Breast epithelium (tissue), 4 donors: ENCODE results near the gene MICALL1. TPM values are rescaled to one million over a fixed set of nuclear protein-coding genes. Genes with fewer than 3 reads are reported as not detected.

Experiments
- DNase-seq, 2 donors: peaks; one replicate each; pipeline ENCODE4 v3.0.0-alpha.2; 2019; ENCODE audit warnings: low spot score in 2 of 2
- H3K27ac ChIP-seq, 2 donors: fragments of 200-600 bp; sonication (generic) in 1 of 2; one replicate each; pipeline ENCODE4 v1.5.1; 2016 to 2019; ENCODE audit warnings: mild to moderate bottlenecking in 1 of 2
- H3K27me3 ChIP-seq, 2 donors: fragments of 200-600 bp; sonication (generic) in 1 of 2; one replicate each; pipeline versions ENCODE4 v1.5.1 to v1.6.0; 2017 to 2019; ENCODE audit warnings: control low read depth in 1 of 2, mild to moderate bottlenecking in 1 of 2
- H3K36me3 ChIP-seq: fragments of 200-600 bp; one replicate; pipeline ENCODE4 v1.5.1; 2019
- H3K4me1 ChIP-seq, 2 donors: fragments of 200-600 bp; sonication (generic); one replicate each; pipeline ENCODE4 v1.5.1; 2016 to 2019; ENCODE audit warnings: control low read depth in 1 of 2
- H3K4me3 ChIP-seq, 3 donors: fragments of 200-600 bp; sonication (generic); 1 replicate in 2 of 3; 2 replicates in 1 of 3; pipeline ENCODE4 v1.5.1; 2016 to 2019; ENCODE audit warnings: mild to moderate bottlenecking in 3 of 3, moderate library complexity in 2 of 3
- H3K9me3 ChIP-seq, 2 donors: fragments of 200-600 bp; sonication (generic) in 1 of 2; one replicate each; pipeline ENCODE4 v1.5.1; 2016 to 2019; ENCODE audit warnings: control low read depth in 1 of 2
- POLR2A ChIP-seq: fragments of 450-650 bp; IDR thresholded peaks from one replicate; pipeline ENCODE4 v1.6.1; 2016; ENCODE audit warnings: antibody characterized with exemption, mild to moderate bottlenecking, moderate library complexity
- POLR2AphosphoS5 ChIP-seq, 3 donors: sonication (generic); formaldehyde crosslinking; IDR thresholded peaks; one replicate each; pipeline ENCODE4 v1.6.1; 2017; ENCODE audit warnings: antibody characterized with exemption in 3 of 3
- intact Hi-C: fragments of 100-400 bp; cut with DNase I; formaldehyde crosslinking; loops from one replicate; pipeline ENCODE4 v1.15.1; 2023; ENCODE audit warnings: low total_unique reads
- total RNA-seq, 3 donors: library from RNA; depleted of rRNA; stranded (reverse); fragments of >200 nt; gene quantifications; one replicate each; pipeline ENCODE4 v1.1.0, GENCODE V29; 2016
- TF ChIP-seq, protein P1 (sequence below), 3 donors: fragments of 450-650 bp; IDR thresholded peaks; one replicate each; pipeline ENCODE4 v1.5.1; 2016 to 2017; ENCODE audit warnings: antibody characterized with exemption in 3 of 3, mild to moderate bottlenecking in 3 of 3, moderate library complexity in 3 of 3

Gene MICALL1
- total RNA-seq, 3 donors from 2014 or later: 8.6 to 25.6 (median 22.0) TPM

DNA sequence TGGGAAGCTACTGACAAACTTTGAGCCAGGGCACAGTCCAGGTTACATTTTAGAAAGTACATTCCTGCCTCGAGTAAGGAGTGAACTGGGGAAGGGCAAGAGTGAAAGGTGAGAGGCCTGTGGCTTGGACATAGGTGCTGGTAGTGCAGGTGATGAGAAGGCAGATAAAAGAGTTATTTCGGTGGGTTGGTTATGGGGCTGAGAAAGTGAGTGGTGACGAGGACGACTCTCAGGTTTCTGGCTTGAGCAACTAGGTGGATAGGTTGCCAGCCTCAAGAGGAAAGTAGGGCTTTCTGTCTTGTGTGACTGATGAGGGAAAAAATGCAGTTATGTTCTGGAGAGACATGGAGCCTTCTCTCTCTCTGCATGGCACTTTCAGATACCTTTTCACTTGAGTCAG is 51.1 kb downstream of the MICALL1 start:
- Histone ChIP-seq H3K9me3 (no peaks in the 10 kb centered on the region), H3K27me3 (no peaks in the 10 kb centered on the region), H3K27ac (no peak overlapping the region), H3K4me3 (no peak overlapping the region), H3K4me1 (peaks cover 0 to 5% of the 10 kb centered on the region in 2 donors), H3K36me3 (peaks cover 7% of the 10 kb centered on the region)
- no peak for DNase-seq
- intact Hi-C loops: no loop called here
- TF ChIP-seq, protein P1, sequence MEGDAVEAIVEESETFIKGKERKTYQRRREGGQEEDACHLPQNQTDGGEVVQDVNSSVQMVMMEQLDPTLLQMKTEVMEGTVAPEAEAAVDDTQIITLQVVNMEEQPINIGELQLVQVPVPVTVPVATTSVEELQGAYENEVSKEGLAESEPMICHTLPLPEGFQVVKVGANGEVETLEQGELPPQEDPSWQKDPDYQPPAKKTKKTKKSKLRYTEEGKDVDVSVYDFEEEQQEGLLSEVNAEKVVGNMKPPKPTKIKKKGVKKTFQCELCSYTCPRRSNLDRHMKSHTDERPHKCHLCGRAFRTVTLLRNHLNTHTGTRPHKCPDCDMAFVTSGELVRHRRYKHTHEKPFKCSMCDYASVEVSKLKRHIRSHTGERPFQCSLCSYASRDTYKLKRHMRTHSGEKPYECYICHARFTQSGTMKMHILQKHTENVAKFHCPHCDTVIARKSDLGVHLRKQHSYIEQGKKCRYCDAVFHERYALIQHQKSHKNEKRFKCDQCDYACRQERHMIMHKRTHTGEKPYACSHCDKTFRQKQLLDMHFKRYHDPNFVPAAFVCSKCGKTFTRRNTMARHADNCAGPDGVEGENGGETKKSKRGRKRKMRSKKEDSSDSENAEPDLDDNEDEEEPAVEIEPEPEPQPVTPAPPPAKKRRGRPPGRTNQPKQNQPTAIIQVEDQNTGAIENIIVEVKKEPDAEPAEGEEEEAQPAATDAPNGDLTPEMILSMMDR (IDR thresholded peaks at IDR 0.05): no peak
- TF ChIP-seq POLR2A (no peak), POLR2AphosphoS5 (IDR thresholded peaks at IDR 0.05) (no peak)

DNA sequence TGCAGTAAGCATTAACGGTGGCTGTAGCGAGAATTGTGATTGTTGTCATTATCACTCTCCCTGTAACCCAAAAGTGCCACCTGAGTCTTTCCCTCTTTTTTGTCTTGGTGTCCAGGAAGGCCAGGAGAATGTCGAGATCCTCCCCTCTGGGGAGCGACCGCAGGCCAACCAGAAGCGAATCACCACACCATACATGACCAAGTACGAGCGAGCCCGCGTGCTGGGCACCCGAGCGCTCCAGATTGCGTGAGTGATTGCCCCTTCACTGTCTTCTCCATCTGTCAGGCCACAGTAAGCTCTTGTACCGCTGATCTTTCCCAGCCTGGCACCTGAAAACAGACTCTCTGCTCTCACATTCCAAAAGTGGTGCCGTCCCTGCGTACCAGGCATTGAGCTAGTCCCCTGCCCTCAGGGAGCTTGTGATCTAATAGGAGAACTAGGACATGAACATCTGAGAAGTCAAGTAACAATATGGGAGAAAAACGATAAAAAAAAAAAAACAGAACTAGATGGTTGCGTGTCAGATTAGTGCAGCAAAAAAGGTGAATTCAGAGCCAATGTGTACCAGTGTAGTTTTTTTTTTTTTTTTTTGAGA is 53.2 kb downstream of the MICALL1 start:
- Histone ChIP-seq H3K4me3 (no peak overlapping the region), H3K27me3 (no peaks in the 10 kb centered on the region), H3K36me3 (peaks cover 7% of the 10 kb centered on the region), H3K4me1 (peaks cover 0 to 4% of the 10 kb centered on the region in 2 donors), H3K27ac (no peak overlapping the region), H3K9me3 (no peaks in the 10 kb centered on the region)
- DNase-seq: no peak
- TF ChIP-seq POLR2AphosphoS5 (IDR thresholded peaks at IDR 0.05) (no peak), POLR2A (no peak)
- TF ChIP-seq, protein P1 (IDR thresholded peaks at IDR 0.05): no peak
- intact Hi-C loops: no loop called here

DNA sequence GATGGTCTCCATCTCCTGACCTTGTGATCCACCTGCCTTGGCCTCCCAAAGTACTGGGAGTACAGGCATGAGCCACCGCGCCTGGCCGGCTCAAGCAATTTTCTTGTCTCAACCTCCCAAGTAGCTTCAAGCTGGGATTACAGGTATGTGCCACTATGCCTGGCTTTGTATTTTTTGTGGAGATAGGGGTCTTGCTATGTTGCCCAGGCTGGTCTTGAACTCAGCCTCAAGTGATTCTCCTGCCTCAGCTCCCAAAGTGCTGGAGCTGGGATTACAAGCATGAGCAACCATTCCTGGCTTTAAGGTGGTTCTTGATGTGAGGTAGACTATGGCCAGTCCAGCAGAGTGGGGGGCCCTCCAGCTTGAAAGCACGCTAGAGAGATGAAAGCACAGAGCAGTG is 55.0 kb downstream of the MICALL1 start:
- H3K27me3 ChIP-seq: no peaks in the 10 kb centered on the region
- H3K4me3 ChIP-seq: no peak overlapping the region
- no peak for DNase-seq
- no peaks in the 10 kb centered on the region for H3K9me3 ChIP-seq
- intact Hi-C loops: no loop called here
- H3K27ac ChIP-seq: no peak overlapping the region
- peaks cover 7% of the 10 kb centered on the region for H3K36me3 ChIP-seq
- TF ChIP-seq, protein P1 (IDR thresholded peaks at IDR 0.05): no peak
- TF ChIP-seq POLR2A (no peak), POLR2AphosphoS5 (IDR thresholded peaks at IDR 0.05) (no peak)
- H3K4me1 ChIP-seq: no peaks in the 10 kb centered on the region

DNA sequence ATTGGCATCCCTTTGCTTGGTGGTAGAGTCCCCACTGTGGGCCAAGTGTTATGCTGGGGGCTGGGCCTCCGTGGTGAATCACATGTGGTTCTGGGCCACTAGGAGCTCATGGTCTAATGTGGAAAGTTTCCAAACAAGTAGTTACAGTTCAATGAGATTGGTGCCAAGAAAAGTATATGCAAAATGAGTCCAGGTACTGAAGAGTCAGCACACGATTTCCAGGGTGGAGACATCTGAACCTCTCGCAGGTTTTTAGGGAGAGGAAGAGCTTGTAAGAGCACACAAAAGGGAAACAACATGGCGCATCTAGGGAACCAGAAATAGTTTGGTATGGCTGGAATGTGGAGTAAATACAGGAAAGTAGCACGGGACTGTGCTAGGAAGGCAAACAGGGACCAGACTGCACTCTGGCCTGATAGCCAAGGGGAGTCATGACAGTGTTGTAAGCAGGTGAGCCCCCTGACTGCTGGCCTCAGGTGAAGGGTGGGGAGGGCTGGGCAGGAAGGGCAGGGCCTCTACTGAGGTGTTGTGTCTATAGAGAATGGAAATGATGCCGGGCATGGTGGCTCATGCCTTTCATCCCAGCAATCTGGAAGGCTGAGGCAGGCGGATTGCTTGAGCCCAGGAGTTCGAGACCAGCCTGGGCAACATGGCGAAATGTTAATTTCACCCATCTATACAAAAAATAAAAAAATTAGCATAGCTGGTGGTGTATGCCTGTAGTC is 60.0 kb downstream of the MICALL1 start:
- TF ChIP-seq, protein P1 (IDR thresholded peaks at IDR 0.05): no peak
- no peak for TF ChIP-seq POLR2A
- no peak for TF ChIP-seq POLR2AphosphoS5 (IDR thresholded peaks at IDR 0.05)
- intact Hi-C loops: no loop called here
- Histone ChIP-seq H3K9me3 (no peaks in the 10 kb centered on the region), H3K4me3 (no peak overlapping the region), H3K4me1 (no peaks in the 10 kb centered on the region), H3K27me3 (no peaks in the 10 kb centered on the region), H3K36me3 (no peaks in the 10 kb centered on the region), H3K27ac (peak overlapping the region in 1 of 2 donors; percentile 41)
- no peak for DNase-seq

DNA sequence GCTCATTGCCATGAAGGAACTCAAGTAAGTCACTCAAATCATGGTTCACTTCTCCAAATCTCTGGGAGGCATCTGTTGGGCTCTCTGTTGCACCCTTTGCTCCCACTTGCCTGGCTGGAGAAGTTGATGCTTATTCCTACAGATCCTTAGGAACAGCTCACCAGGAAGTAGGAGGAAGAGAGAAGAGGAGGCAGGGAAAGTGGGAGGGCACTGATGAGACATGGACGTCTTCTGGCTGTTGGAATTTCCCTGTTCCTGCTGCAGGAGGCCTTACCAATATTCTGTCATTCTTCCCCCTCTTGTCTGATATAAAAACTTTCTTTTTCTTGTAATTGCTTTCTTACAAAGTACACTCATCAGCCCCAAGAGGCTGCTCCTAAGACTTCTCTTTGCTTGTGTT is 61.0 kb downstream of the MICALL1 start:
- TF ChIP-seq POLR2AphosphoS5 (IDR thresholded peaks at IDR 0.05) (no peak), POLR2A (no peak)
- TF ChIP-seq, protein P1 (IDR thresholded peaks at IDR 0.05): no peak
- Histone ChIP-seq H3K9me3 (no peaks in the 10 kb centered on the region), H3K27ac (no peak overlapping the region), H3K36me3 (no peaks in the 10 kb centered on the region), H3K4me1 (no peaks in the 10 kb centered on the region), H3K4me3 (no peak overlapping the region), H3K27me3 (no peaks in the 10 kb centered on the region)
- intact Hi-C loops: no loop called here
- DNase-seq: no peak
